Measurements from ENCODE around the gene SDC1.

The SDC1 gene

GRCh38 chr2:20192781-20193180, 32.1 kb downstream of the SDC1 start:
- H3K27me3 ChIP-seq (replicated peaks; ENCODE audit: control insufficient read depth, insufficient read depth, low read length) = no peaks in the 10 kb centered on the region
- no peaks in the 10 kb centered on the region for H3K4me1 ChIP-seq (ENCODE audit: control insufficient read depth, insufficient read depth, low read length)
- H3K4me3 ChIP-seq (ENCODE audit: low read length) = no peak overlapping the region
- no peak for DNase-seq (ENCODE audit: low read depth)
- H3K9me3 ChIP-seq (ENCODE audit: control insufficient read depth, low read length) = no peaks in the 10 kb centered on the region
- H3K36me3 ChIP-seq (ENCODE audit: control insufficient read depth, insufficient read depth, low read length, severe bottlenecking) = no peaks in the 10 kb centered on the region
- H3K9ac ChIP-seq (ENCODE audit: low read length) = no peak overlapping the region

DNA sequence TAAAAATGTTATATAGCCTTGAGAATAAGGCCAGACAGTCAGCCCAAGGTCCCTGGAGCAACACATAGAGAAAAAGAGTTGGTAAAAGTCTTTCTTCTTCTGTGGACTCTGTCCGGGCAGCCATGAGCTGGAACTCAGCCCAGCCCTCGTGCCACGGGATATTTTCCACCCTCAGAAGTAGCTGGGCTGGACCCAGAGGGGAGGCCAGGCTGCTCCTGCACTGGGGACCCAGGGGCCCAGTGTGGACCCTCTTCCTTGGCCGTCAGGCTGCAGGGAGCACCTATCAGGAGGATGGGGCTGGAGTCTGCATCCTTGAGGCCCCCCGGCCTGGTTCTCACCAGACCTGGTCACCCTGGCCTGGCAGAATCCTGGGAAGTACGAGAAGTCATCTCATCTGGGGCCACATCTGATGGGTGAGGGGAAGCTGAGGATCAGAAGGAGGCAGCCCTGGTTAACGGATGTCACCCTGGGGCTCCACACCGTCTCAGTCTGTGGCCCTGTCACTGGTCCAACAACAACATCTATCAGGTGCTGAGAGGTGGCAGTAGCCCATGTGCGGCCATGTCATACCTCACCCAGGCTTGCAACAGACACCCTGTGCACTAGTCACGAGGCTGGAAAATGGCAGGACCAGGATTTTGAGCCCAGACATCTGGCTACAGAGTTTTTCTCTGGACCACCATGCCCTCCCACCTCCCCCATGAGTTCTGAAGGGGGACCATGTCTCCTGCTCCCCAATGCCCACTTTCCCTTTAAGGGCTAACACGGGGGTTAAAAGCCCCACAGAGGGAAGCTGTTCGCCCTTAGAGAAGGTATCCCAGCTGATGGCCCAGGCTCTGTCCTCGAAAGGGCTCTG, 33.0 kb downstream of the SDC1 start:
- Histone ChIP-seq H3K4me3 (ENCODE audit: low read length) (no peak overlapping the region), H3K27me3 (replicated peaks; ENCODE audit: control insufficient read depth, insufficient read depth, low read length) (no peaks in the 10 kb centered on the region), H3K9ac (ENCODE audit: low read length) (no peak overlapping the region), H3K9me3 (ENCODE audit: control insufficient read depth, low read length) (no peaks in the 10 kb centered on the region), H3K36me3 (ENCODE audit: control insufficient read depth, insufficient read depth, low read length, severe bottlenecking) (no peaks in the 10 kb centered on the region), H3K4me1 (ENCODE audit: control insufficient read depth, insufficient read depth, low read length) (no peaks in the 10 kb centered on the region)
- no peak for DNase-seq (ENCODE audit: low read depth)

DNA sequence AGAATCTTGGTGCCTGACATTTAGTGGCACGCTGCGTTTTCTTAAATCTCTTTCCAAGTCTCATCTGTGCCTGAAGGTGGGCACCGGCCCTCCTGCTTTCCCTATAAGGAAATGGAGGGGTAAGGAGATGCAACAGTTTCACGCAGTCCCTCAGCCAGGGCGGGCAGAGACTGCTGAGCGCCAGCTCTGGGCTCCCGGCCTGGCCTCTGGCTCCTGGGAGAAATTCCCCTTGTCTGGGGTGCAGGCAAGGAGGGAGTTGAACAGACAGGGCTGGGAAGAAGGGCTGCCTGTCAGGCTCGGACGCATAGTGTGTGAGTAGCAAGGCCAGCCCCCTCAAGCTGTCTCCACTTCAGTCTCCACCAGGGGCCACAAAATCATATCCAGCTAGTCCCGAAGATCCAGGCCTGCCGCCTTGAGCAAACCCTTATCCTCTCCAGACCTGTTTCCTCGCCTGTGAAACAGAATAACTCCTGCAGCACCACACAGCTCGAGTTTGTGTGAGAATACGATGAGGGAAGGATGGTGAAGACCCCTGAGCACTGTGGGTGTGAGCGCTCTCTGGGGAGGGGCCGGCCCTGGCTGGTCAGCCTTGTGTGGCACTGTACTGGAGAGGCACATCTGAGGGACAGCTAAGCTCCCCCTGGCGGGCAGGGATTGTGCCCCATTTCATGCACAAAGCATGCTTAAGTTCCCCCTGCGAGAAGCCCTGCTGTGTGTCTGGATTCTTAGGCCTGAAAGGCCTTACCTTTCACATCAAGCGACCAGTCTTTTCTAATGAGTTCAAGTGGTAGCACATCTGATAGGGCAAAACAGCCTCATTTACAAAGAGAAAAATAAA, 33.8 kb downstream of the SDC1 start:
- Histone ChIP-seq H3K4me3 (ENCODE audit: low read length) (no peak overlapping the region), H3K27me3 (replicated peaks; ENCODE audit: control insufficient read depth, insufficient read depth, low read length) (no peaks in the 10 kb centered on the region), H3K36me3 (ENCODE audit: control insufficient read depth, insufficient read depth, low read length, severe bottlenecking) (no peaks in the 10 kb centered on the region), H3K4me1 (ENCODE audit: control insufficient read depth, insufficient read depth, low read length) (no peaks in the 10 kb centered on the region), H3K9ac (ENCODE audit: low read length) (no peak overlapping the region), H3K9me3 (ENCODE audit: control insufficient read depth, low read length) (no peaks in the 10 kb centered on the region)
- no peak for DNase-seq (ENCODE audit: low read depth)

DNA sequence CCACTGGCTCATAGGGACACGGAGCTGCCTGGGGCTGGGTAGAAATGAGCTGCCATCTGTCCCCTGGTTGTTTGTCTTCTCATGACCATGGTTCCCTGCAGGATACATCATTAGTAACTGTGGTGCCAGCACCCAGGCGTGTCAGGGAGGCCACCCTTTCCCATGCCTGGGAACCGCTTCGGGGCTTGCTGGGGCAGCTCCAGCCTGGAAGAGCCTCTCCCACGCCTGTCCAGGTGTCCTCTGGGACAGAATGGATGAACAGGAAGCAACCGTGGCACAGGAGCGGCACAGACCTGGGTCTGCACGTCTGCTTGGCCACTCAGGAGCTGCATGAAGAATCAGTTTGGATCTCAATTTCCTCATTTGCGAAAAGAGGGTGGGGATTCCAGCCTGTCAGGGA, 34.8 kb downstream of the SDC1 start:
- Histone ChIP-seq H3K36me3 (ENCODE audit: control insufficient read depth, insufficient read depth, low read length, severe bottlenecking) (no peaks in the 10 kb centered on the region), H3K4me1 (ENCODE audit: control insufficient read depth, insufficient read depth, low read length) (no peaks in the 10 kb centered on the region), H3K9me3 (ENCODE audit: control insufficient read depth, low read length) (no peaks in the 10 kb centered on the region), H3K4me3 (ENCODE audit: low read length) (no peak overlapping the region), H3K27me3 (replicated peaks; ENCODE audit: control insufficient read depth, insufficient read depth, low read length) (no peaks in the 10 kb centered on the region), H3K9ac (ENCODE audit: low read length) (no peak overlapping the region)
- DNase-seq (ENCODE audit: low read depth) = no peak

GRCh38 chr2:20189299-20189931, 35.5 kb downstream of the SDC1 start:
- no peak for DNase-seq (ENCODE audit: low read depth)
- H3K36me3 ChIP-seq (ENCODE audit: control insufficient read depth, insufficient read depth, low read length, severe bottlenecking) = no peaks in the 10 kb centered on the region

GRCh38 chr2:20188851-20189250, 36.1 kb downstream of the SDC1 start:
- no peak overlapping the region for H3K4me3 ChIP-seq (ENCODE audit: low read length)
- no peaks in the 10 kb centered on the region for H3K9me3 ChIP-seq (ENCODE audit: control insufficient read depth, low read length)
- H3K4me1 ChIP-seq (ENCODE audit: control insufficient read depth, insufficient read depth, low read length) = peaks cover 2% of the 10 kb centered on the region
- DNase-seq (ENCODE audit: low read depth) = peak; percentile 38
- H3K27me3 ChIP-seq (replicated peaks; ENCODE audit: control insufficient read depth, insufficient read depth, low read length) = no peaks in the 10 kb centered on the region
- no peaks in the 10 kb centered on the region for H3K36me3 ChIP-seq (ENCODE audit: control insufficient read depth, insufficient read depth, low read length, severe bottlenecking)
- no peak overlapping the region for H3K9ac ChIP-seq (ENCODE audit: low read length)

More at GRCh38 chr2:20189299-20189931, 35.5 kb downstream of the SDC1 start:
- no peak overlapping the region for H3K4me3 ChIP-seq (ENCODE audit: low read length)
- no peaks in the 10 kb centered on the region for H3K27me3 ChIP-seq (replicated peaks; ENCODE audit: control insufficient read depth, insufficient read depth, low read length)
- H3K4me1 ChIP-seq (ENCODE audit: control insufficient read depth, insufficient read depth, low read length) = no peaks in the 10 kb centered on the region
- no peaks in the 10 kb centered on the region for H3K9me3 ChIP-seq (ENCODE audit: control insufficient read depth, low read length)
- H3K9ac ChIP-seq (ENCODE audit: low read length) = no peak overlapping the region

DNA sequence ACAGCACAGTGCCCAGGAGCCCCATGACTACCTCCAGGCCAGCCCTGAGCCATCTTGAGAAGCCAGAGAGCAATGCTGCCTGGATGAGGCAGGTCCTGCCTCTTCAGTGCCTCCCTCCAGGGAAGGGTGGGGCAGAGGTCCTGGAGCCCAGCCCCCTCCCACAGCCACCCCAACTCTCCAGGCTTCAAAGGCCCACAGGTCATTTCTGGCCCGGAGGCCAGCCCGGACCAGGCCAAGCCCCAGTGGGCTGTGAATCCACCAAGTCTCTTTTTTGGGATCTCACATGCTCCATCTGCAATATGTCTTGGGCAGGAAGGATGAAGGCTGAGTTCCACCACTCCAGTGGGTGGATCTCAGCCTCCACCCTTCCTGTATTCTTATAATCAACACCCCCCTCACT, 36.7 kb downstream of the SDC1 start:
- Histone ChIP-seq H3K27me3 (replicated peaks; ENCODE audit: control insufficient read depth, insufficient read depth, low read length) (no peaks in the 10 kb centered on the region), H3K9ac (ENCODE audit: low read length) (no peak overlapping the region), H3K4me1 (ENCODE audit: control insufficient read depth, insufficient read depth, low read length) (peaks cover 4% of the 10 kb centered on the region), H3K9me3 (ENCODE audit: control insufficient read depth, low read length) (no peaks in the 10 kb centered on the region), H3K4me3 (ENCODE audit: low read length) (no peak overlapping the region), H3K36me3 (ENCODE audit: control insufficient read depth, insufficient read depth, low read length, severe bottlenecking) (no peaks in the 10 kb centered on the region)
- no peak for DNase-seq (ENCODE audit: low read depth)

DNA sequence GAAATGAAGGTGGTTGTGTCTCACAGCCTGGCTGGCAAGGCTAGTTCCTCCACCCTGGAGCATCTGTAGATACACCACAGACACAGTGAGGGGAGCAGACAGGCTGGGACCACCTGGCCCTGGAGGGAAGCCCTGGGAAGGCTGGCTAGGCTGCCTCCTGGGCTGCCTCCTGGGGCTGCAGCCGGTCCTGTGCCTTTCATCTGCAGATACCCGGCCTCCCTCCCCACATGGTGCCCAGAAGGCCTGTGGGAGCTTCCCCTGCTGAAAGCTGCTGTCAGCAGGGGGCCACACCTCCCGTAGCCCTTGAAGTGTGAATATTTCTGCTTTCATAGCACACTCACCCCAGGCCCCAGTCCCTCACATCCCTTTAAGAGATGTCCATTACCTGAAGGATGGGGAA, 37.6 kb downstream of the SDC1 start:
- H3K4me1 ChIP-seq (ENCODE audit: control insufficient read depth, insufficient read depth, low read length) = peaks cover 4% of the 10 kb centered on the region
- no peak for DNase-seq (ENCODE audit: low read depth)
- no peaks in the 10 kb centered on the region for H3K9me3 ChIP-seq (ENCODE audit: control insufficient read depth, low read length)

DNA sequence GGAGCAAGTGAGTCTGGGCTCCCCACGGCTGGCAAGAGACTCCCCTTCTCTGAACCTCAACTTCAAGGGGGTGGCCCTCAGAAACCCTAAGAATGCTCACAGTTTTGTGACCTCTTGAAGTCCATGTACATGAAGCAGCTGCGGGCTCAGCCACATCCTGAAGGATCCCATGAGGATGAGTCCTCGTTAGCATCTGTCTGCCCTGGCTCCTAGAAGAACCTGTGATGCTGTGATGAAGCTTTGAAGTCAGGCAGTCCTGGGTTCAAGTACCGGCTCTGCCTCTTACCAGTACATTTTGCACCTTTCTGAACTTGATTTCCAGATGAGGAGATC, 38.1 kb downstream of the SDC1 start:
- DNase-seq (ENCODE audit: low read depth) = no peak
- no peak overlapping the region for H3K9ac ChIP-seq (ENCODE audit: low read length)
- no peaks in the 10 kb centered on the region for H3K9me3 ChIP-seq (ENCODE audit: control insufficient read depth, low read length)
- no peaks in the 10 kb centered on the region for H3K36me3 ChIP-seq (ENCODE audit: control insufficient read depth, insufficient read depth, low read length, severe bottlenecking)
- H3K4me3 ChIP-seq (ENCODE audit: low read length) = no peak overlapping the region
- peaks cover 4% of the 10 kb centered on the region for H3K4me1 ChIP-seq (ENCODE audit: control insufficient read depth, insufficient read depth, low read length)
- no peaks in the 10 kb centered on the region for H3K27me3 ChIP-seq (replicated peaks; ENCODE audit: control insufficient read depth, insufficient read depth, low read length)

More for the DNA sequence above, 37.6 kb downstream of the SDC1 start:
- H3K27me3 ChIP-seq (replicated peaks; ENCODE audit: control insufficient read depth, insufficient read depth, low read length) = no peaks in the 10 kb centered on the region
- no peaks in the 10 kb centered on the region for H3K36me3 ChIP-seq (ENCODE audit: control insufficient read depth, insufficient read depth, low read length, severe bottlenecking)
- H3K4me3 ChIP-seq (ENCODE audit: low read length) = no peak overlapping the region
- no peak overlapping the region for H3K9ac ChIP-seq (ENCODE audit: low read length)

- no peak for DNase-seq (ENCODE audit: low read depth)
- Histone ChIP-seq H3K36me3 (ENCODE audit: control insufficient read depth, insufficient read depth, low read length, severe bottlenecking) (no peaks in the 10 kb centered on the region), H3K4me3 (ENCODE audit: low read length) (no peak overlapping the region), H3K27me3 (replicated peaks; ENCODE audit: control insufficient read depth, insufficient read depth, low read length) (no peaks in the 10 kb centered on the region), H3K9ac (ENCODE audit: low read length) (no peak overlapping the region), H3K9me3 (ENCODE audit: control insufficient read depth, low read length) (no peaks in the 10 kb centered on the region), H3K4me1 (ENCODE audit: control insufficient read depth, insufficient read depth, low read length) (peaks cover 4% of the 10 kb centered on the region)
Observed at GRCh38 chr2:20186078-20186854, 38.7 kb downstream of the SDC1 start.
